ENCODE results near the gene PDSS1. TPM values are rescaled to one million over a fixed set of nuclear protein-coding genes. Genes with fewer than 3 reads are reported as not detected.

Gene PDSS1
- total RNA-seq, 4 donors from 2014 or later: 3.6 to 17.9 (median 9.2) TPM

DNA sequence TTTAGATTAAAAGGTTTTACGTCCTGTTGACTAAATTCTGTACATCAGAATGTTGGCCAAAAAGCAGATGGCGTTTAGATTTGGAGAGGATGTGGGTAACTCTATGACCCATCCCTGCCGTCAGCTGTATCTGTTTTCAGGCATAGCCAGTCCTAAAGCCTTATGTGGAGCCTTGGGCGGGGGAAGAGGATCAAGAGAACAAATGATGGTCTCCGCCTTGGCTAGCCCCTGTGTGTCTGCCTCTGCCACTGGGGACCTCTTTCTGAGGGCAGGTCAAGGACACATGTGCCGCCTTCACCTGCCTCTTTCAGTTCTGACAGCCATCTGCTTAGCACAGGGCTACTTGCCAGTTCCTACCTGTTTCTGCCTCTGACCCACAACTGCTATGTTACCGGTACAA lies 24.1 kb downstream of the PDSS1 start:
- no peaks in the 10 kb centered on the region for H3K4me1 ChIP-seq
- intact Hi-C loops (cut with DNase I; ENCODE audit: low total_unique reads): no loop called here

DNA sequence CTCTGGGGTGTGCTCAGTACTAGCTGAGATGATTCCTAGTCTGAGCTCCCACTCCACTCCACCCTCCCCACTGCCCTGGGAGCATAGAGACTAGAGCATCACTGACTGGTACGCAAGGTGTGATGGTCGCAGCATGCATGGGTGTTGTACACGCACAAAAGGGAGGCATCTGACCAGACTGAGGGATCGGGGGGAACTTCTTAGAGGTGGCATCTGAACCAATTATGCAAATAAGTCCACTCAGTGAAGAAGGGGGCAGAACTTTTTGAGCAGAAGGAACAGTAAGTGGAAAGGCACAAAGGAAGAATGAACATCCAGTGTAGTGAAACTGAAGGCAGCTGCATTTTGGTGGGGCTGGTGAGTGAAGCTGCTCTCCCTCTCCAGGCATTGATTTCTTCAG lies 25.5 kb downstream of the PDSS1 start:
- intact Hi-C loops (cut with DNase I; ENCODE audit: low total_unique reads): no loop called here
- H3K27ac ChIP-seq: no peak overlapping the region

More for the DNA sequence above, 24.1 kb downstream of the PDSS1 start:
- Histone ChIP-seq H3K36me3 (no peaks in the 10 kb centered on the region), H3K27me3 (no peaks in the 10 kb centered on the region), H3K9me3 (no peaks in the 10 kb centered on the region), H3K27ac (no peak overlapping the region), H3K4me3 (no peak overlapping the region)
- DNase-seq: no peak
- no peak for TF ChIP-seq CTCF (IDR thresholded peaks at IDR 0.05)
- TF ChIP-seq POLR2A (IDR thresholded peaks at IDR 0.05): no peak

DNA sequence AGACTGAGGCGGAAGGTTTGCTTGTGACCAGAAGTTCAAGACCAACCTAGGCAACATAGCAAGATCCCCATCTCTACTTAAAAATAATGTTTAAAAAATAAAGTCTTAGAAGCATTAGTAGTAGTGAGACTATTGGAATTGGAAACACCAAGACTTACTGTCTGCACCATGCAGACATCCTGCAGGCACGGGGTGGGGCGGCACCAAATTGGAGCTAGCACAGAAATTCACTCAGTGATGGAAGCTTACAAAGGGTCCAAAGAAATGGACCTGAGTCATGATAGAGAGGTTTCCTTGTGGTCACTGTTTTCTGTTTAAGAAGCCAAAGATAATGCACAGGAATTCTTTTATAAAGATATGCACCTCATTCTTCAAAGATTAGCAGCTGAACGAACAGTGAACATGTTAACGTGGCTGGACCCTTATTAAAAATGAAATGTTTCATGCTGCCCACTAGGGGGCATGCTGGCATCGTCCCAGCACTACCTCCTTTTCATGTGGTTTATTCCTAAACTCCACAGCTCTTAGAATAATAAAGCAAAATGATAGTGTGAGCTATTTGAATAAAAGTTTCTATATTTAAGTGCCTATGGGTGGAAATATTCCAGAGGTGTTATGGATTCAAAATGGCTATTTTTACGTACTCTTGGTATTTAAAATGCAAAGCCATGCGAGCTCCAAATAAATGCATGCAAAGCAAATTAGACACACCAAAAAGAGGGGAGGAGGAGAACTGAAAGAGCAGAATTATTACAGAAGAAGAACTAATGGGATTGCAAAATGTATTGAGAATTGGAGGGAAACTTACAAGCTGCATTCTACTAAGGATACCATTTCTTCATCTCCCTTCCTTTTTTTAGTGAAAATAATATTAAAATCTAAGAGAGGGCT lies 28.6 kb downstream of the PDSS1 start:
- H3K27me3 ChIP-seq: no peaks in the 10 kb centered on the region
- H3K36me3 ChIP-seq: no peaks in the 10 kb centered on the region
- intact Hi-C loops (cut with DNase I; ENCODE audit: low total_unique reads): no loop called here
- no peaks in the 10 kb centered on the region for H3K9me3 ChIP-seq
- no peak overlapping the region for H3K27ac ChIP-seq
- TF ChIP-seq POLR2A (IDR thresholded peaks at IDR 0.05) (no peak), CTCF (IDR thresholded peaks at IDR 0.05) (peak; percentile 67 to 76 (median 75))
- DNase-seq: peak; percentile 45 to 63
- no peak overlapping the region for H3K4me3 ChIP-seq
- H3K4me1 ChIP-seq: no peaks in the 10 kb centered on the region

More for the DNA sequence above, 25.5 kb downstream of the PDSS1 start:
- no peak for DNase-seq
- Histone ChIP-seq H3K36me3 (no peaks in the 10 kb centered on the region), H3K4me1 (no peaks in the 10 kb centered on the region), H3K9me3 (no peaks in the 10 kb centered on the region), H3K4me3 (no peak overlapping the region), H3K27me3 (no peaks in the 10 kb centered on the region)
- TF ChIP-seq POLR2A (IDR thresholded peaks at IDR 0.05): no peak

DNA sequence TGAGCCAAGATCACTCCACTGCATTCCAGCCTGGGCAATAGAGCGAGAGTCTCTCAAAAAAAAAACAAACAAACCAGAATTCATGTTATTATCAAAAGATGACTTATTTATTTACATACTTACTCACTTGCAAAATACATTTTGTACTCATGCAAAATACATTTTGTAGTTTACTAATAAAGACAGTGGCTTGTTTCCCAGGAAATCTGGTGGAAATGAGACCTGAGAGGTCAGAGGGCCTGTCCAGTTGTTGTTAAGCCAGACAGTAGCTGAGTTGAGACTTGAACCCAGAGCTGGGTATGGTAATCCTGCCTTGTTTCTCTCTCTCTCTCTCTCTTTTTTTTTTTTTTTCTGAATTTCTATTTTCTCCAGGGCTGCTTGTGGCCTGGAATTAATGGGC lies 29.5 kb downstream of the PDSS1 start:
- no peaks in the 10 kb centered on the region for H3K27me3 ChIP-seq
- no peaks in the 10 kb centered on the region for H3K9me3 ChIP-seq
- no peaks in the 10 kb centered on the region for H3K36me3 ChIP-seq
- DNase-seq: no peak
- no peaks in the 10 kb centered on the region for H3K4me1 ChIP-seq
- intact Hi-C loops (cut with DNase I; ENCODE audit: low total_unique reads): no loop called here
- TF ChIP-seq POLR2A (IDR thresholded peaks at IDR 0.05): no peak
- no peak for TF ChIP-seq CTCF (IDR thresholded peaks at IDR 0.05)
- H3K4me3 ChIP-seq: no peak overlapping the region
- H3K27ac ChIP-seq: no peak overlapping the region

DNA sequence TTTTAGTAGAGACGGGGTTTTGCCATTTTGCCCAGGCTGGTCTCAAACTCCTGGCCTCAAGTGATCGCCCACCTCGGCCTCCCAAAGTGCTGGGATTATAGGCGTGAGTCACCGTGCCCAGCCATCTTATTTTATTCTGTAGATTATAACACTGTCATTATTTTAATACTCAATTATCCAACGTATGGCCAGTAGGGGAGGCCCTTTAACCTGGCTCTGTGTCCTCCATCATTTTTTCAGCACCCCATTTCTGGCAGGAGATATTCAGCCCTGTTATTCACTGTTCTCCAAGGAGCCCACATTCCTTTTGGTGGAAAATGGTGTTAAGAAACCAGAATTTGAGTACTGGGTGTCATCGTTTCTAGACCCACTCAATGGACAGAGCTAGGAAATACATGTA lies 31.5 kb downstream of the PDSS1 start:
- Histone ChIP-seq H3K4me1 (no peaks in the 10 kb centered on the region), H3K27ac (no peak overlapping the region), H3K9me3 (no peaks in the 10 kb centered on the region), H3K27me3 (no peaks in the 10 kb centered on the region), H3K36me3 (no peaks in the 10 kb centered on the region), H3K4me3 (no peak overlapping the region)
- no peak for TF ChIP-seq CTCF (IDR thresholded peaks at IDR 0.05)
- TF ChIP-seq POLR2A (IDR thresholded peaks at IDR 0.05): no peak
- DNase-seq: no peak
- intact Hi-C loops (cut with DNase I; ENCODE audit: low total_unique reads): no loop called here

Measured in uterus (tissue), 4 donors.